HG03066 (cell line): ENCODE measurements around the gene LZIC.

Experiments
- ATAC-seq: cut with Tn5 transposase; IDR thresholded peaks from one replicate; pipeline ENCODE4 v1.9.1; 2021; ENCODE audit warnings: low read depth; ENCODE audit not compliant: unreplicated experiment

LZIC gene

GRCh38 chr1:9887070-9887469, 56.1 kb downstream of the LZIC start:
- ATAC-seq, result no peak

DNA sequence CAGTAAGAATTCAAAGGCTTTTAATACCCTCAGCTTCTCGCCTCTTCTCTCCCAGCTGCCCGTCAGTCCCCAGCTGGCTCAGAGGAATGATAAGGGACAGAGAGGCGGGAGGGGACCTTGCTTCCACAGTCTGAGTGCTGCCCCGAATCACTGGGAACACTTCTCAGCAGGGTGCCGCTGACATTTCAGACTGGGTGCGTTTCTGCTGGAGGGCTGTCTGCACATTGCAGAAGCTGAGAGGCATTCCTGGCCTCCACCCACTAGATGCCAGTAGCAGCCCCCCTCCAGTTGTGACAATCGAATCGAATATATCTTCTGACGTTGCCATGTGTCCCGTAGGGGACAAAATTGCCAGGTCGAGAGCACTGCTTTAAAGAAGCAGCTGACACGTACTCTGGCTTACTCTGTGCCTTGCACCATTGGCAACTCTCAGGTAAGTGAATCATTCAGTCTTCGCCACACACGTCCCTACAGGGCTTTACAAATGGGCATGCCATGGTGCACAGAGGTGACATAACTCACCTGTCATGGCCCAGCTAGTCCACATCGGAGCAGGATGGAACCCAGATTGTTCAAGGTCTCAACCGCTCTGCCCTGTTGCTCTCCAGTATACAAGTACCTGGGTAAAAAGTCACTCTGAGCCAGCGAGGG, 57.0 kb downstream of the LZIC start:
- no peak for ATAC-seq

- no peak for ATAC-seq
These were observed 58.4 kb downstream of the LZIC start for GRCh38 chr1:9884805-9885204.

DNA sequence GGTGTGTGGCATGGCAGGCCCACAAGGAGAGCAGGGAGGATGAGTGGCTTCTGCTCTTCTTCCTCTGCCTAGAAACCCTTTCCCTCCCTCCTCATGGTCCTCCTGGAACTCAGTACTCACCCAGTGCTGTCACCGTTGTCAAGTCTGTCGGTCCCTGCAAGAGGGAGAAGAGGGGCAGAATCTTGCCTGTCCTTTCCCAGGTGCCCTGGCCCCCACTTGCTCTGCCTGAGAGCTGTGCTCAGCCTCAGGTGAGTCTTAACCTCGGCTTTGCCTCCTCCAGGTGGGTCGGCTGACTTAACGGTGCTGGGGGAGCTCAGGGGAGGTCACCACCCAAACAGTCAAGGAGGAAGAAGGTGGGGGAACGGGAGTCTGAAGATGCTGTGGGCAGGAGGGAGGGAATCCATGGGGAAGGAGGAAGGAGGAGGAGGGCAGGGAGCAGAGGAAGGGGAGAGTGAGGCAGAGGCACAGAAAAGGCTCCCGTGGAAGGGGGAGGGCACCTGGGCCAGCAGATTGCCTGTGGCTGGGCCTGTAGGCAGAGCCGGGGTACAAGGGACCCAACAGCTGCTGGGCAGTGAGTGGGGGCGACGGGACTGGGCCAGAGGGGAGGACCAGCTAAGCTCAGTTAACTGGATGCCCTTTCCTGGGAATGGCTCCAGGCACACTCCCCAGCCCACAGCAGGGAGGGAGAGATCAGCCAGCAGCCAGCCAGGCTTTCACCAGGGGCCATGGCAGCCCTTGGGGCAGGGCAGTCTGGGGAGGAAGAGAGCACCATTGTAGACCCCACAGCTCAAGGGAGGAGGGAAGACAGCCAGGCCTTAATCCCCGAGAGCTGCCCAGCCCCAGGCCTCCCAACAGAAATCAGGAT, 59.4 kb downstream of the LZIC start:
- ATAC-seq, result no peak

DNA sequence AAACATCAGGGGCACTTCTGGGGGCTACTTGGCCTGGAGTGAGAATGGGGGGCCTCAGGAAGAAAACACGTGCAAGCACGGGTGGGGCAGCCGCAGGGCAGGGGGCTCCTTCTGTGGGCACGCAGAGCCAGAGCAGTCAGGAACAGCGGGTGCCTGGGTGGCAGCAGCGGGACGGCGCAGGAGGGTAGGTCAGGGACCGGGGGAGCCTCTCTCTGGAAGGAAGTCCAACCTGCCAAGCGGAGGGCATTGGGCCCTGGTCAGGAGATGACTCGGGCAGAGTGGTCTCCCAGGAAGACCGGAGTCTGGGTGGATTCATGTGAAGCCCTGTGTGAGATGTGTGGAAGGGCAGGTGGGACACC, 60.3 kb downstream of the LZIC start:
- ATAC-seq, result no peak

GRCh38 chr1:9882296-9882944, 60.8 kb downstream of the LZIC start:
- ATAC-seq, result no peak

DNA sequence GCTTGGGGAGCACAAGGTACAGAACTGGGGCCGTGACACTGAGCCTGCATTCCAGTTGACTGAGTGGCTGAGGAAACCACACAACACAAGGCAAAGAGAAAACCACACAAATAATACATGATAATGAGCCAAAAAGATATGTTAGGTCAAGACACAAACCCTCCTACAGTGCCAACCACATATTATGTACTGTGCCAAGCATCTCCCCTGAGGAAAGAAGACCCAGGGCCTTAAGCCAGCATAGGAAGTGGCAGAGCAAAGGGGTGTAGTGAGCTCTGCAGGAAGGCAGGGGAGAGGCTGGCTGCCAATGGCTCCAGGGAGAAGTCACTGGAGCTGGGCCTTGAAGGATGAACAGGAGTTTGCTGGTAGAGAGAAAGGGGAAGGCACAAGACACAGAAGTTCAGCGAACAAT, 61.3 kb downstream of the LZIC start:
- ATAC-seq, result no peak
